Activated CD4-positive, alpha-beta T cell treated with anti-CD3 and anti-CD28 coated beads for 36 hours (primary cell): ENCODE measurements around the gene CYB561D2. TPM values are rescaled to one million over a fixed set of nuclear protein-coding genes. Genes with fewer than 3 reads are reported as not detected.

Source experiments
- ATAC-seq: fragments of 200-7000 bp; cut with Tn5 transposase; one replicate; pipeline ENCODE4 v1.10.0; 2021; ENCODE audit warnings: mild to moderate bottlenecking, moderate library complexity
- CTCF ChIA-PET: fragments of 350-600 bp; sonication (Branson Sonifier 250); formaldehyde crosslinking; loops from one replicate; lab custom pipeline; 2021; ENCODE audit warnings: antibody characterized with exemption; lab: Charles Lee
- POLR2A ChIA-PET: fragments of 350-600 bp; sonication (Branson Sonifier 250); formaldehyde crosslinking; loops from one replicate; lab custom pipeline; 2021; ENCODE audit warnings: antibody characterized with exemption, inconsistent platforms; lab: Charles Lee
- DNase-seq: peaks from one replicate; pipeline ENCODE4 v3.0.0-alpha.2; 2020
- H3K27ac Mint-ChIP-seq: one replicate; pipeline ENCODE4 v1.8.0; 2021; ENCODE audit warnings: mixed read lengths
- H3K27me3 Mint-ChIP-seq: one replicate; pipeline ENCODE4 v1.8.0; 2021; ENCODE audit warnings: mixed read lengths
- H3K36me3 Mint-ChIP-seq: one replicate; pipeline ENCODE4 v1.8.0; 2021; ENCODE audit warnings: low read depth, mixed read lengths
- H3K4me1 Mint-ChIP-seq: one replicate; pipeline ENCODE4 v1.8.0; 2021; ENCODE audit warnings: mixed read lengths
- H3K4me3 Mint-ChIP-seq: one replicate; pipeline ENCODE4 v1.8.0; 2021; ENCODE audit warnings: mild to moderate bottlenecking, moderate library complexity, mixed read lengths
- H3K9me3 Mint-ChIP-seq: one replicate; pipeline ENCODE4 v1.8.0; 2021; ENCODE audit warnings: low read depth, mixed read lengths
- intact Hi-C, 2 experiments: fragments of 100-400 bp; cut with DNase I in 1 of 2; cut with micrococcal nuclease in 1 of 2; formaldehyde crosslinking; loops; one replicate each; pipeline versions ENCODE4 v1.14.2 to v1.15.1; 2022 to 2024; cut with DNase I, micrococcal nuclease
- total RNA-seq, 2 experiments: library from RNA; stranded (reverse); gene quantifications; one replicate each; pipeline ENCODE4 v1.2.3, GENCODE V29; 2021

The CYB561D2 gene
- total RNA-seq, 2 experiments from 2014 or later, result 10.3 to 14.3 TPM

DNA sequence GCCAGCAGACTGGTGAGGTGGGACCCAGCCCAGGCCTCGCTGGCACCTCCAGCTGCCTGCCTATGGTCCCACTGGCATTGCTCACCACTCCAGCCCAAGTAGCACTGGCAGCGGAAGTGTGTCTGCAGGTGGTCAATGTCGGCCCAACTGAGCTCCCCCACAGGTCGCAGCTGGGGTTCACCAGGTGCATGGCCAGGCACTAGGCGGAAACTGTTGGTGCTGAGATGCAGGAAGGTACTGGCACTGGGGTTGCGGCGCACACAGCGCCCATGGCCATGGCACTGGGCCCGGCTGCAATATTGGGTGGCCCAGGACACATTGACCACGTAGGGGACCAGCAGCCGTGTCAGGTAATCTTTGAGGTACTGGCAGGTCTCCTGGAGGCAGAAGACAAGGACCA, 32.5 kb upstream of the CYB561D2 start:
- CTCF ChIA-PET, result interaction anchor here (0.5 to 2.9 kb wide), 4 partner anchors 10 to 1623 kb away, joined by 3 to 11 read pairs (median 4); partner anchors contain the start of genes HYAL3, NAA80 and TUSC2
- Mint-ChIP-seq H3K36me3 (no peaks in the 10 kb centered on the region), H3K9me3 (no peaks in the 10 kb centered on the region)

DNA sequence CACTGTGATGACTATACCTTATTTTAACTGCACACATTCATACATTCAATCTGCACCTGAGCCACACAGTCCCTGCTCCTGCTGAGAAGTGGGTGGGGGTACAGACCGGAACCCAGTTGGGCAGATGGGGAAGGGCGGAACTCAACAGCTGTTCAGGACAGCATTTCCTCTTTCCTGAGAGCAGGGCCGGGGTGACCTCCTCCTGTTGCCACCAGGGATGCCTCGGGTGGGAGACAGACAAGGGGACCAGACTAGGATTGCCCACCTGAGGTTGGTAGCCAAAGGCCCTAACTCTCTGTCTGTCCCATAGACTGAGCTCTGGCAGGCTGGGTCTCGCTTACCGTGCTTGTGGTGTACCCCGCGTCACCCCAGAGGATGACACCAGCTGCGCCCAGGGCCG, 32.0 kb upstream of the CYB561D2 start:
- ATAC-seq, result no peak
- POLR2A ChIA-PET, result interaction anchor here (0.6 kb wide), 1 partner anchor 19 kb away, joined by 3 read pairs; no protein-coding TSS in a partner anchor
- intact Hi-C loops, result no loop called here
- Mint-ChIP-seq H3K4me1 (peaks cover 40% of the 10 kb centered on the region), H3K27ac (no peak overlapping the region), H3K27me3 (no peaks in the 10 kb centered on the region), H3K36me3 (no peaks in the 10 kb centered on the region), H3K9me3 (no peaks in the 10 kb centered on the region), H3K4me3 (no peak overlapping the region)
- CTCF ChIA-PET, result interaction anchor here (0.5 to 2.9 kb wide), 4 partner anchors 9 to 1622 kb away, joined by 3 to 11 read pairs (median 4); partner anchors contain the start of genes HYAL3, NAA80 and TUSC2
- no peak for DNase-seq

More for the DNA sequence above, 32.5 kb upstream of the CYB561D2 start:
- ATAC-seq (no peak), DNase-seq (no peak)
- H3K27ac Mint-ChIP-seq, result no peak overlapping the region
- POLR2A ChIA-PET, result no interaction called here
- peaks cover 40% of the 10 kb centered on the region for H3K4me1 Mint-ChIP-seq
- no peak overlapping the region for H3K4me3 Mint-ChIP-seq
- intact Hi-C loops, result no loop called here
- H3K27me3 Mint-ChIP-seq, result no peaks in the 10 kb centered on the region

DNA sequence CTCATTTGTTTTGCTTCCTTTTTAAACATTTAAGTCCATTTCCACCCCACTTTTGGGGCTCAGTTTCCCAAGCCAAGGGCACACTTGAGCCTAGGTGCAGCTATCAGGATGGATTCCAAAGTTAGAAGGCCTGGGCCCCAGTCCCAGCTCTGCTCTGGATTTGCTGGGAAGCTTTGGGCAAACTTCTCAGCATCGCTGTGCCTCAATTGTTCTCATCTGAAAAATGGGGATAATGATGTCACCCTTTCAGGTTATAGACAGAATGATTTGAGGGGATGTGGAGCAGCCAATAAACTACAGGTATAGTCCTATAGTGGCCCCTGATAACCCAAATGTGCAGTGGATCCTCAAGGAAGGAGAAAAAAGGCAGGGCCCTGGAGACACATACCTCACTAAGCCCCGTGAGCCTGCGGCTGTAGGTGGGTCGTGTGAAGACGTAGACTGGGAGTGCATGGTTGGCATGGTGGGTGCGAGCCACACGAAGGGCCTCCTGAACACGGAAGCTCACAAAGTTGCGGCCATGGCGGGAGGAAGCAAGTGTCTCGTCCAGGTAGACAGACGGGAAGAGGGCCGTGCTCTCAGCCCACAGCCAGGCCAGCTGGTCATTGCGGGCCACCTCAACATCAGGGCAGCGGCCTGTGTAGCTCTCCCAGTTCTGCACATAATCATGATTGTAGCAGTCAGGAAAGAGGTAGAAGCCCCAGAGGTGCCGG, 31.3 kb upstream of the CYB561D2 start:
- Mint-ChIP-seq H3K4me1 (peaks cover 40% of the 10 kb centered on the region), H3K27ac (no peak overlapping the region), H3K4me3 (no peak overlapping the region), H3K27me3 (no peaks in the 10 kb centered on the region), H3K36me3 (no peaks in the 10 kb centered on the region), H3K9me3 (no peaks in the 10 kb centered on the region)
- intact Hi-C loops, result no loop called here
- POLR2A ChIA-PET, result interaction anchor here (0.6 kb wide), 1 partner anchor 19 kb away, joined by 3 read pairs; no protein-coding TSS in a partner anchor
- CTCF ChIA-PET, result interaction anchor here (0.7 to 2.9 kb wide), 4 partner anchors 8 to 1365 kb away, joined by 3 to 11 read pairs (median 4); partner anchors contain the start of genes HYAL3, NAA80 and TUSC2
- DNase-seq, result no peak
- ATAC-seq, result no peak

DNA sequence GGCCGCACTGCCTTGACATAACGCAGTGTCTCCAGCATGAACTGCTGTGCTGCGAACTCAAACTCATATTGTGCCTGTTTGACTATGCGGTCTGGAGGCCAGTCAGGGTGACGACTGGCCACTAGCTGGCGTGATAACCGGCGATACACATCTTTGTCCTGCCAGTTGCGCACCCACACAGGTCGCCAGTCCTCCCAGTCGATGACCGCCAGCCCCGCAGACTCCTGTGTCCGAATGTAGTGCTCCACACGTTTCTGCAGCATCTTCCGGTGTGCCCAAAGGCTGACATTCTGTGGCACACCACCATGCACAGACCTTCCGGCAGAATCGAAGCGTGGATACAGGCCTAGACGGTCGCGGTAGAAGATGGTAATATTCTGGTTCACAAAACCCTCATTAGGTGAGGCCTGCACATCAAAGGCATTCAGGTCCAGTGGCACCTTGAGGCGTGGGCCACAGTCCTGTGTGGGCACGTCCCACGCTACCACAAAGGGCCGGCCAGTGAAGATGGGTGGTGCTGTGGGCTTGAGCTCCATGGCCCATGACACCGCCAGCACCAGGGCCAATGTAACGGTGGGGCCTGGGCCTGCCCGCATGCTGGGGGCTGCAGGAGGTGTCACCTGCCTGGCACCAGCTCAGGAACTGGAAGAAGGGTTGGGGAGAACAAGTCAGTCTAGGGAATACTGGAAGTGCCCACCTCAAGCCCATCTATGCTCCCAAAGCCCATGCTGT, 30.6 kb upstream of the CYB561D2 start:
- POLR2A ChIA-PET, result interaction anchor here (0.6 to 1.8 kb wide), 3 partner anchors 17 to 1328 kb away, joined by 3 to 4 read pairs (median 3); no protein-coding TSS in a partner anchor
- CTCF ChIA-PET, result interaction anchor here (0.6 to 2.9 kb wide), 5 partner anchors 14 to 1245 kb away, joined by 3 to 11 read pairs (median 3); partner anchors contain the start of genes HYAL3 and NAA80
- H3K27ac Mint-ChIP-seq, result no peak overlapping the region
- intact Hi-C loops, result loop anchor here (2.0 to 10.0 kb wide), 3 partner anchors 17 to 125 kb away; partner anchors contain the start of gene LSMEM2 (in 1 of the 2)
- H3K9me3 Mint-ChIP-seq, result no peaks in the 10 kb centered on the region
- ATAC-seq, result no peak
- no peaks in the 10 kb centered on the region for H3K27me3 Mint-ChIP-seq
- peaks cover 40% of the 10 kb centered on the region for H3K4me1 Mint-ChIP-seq
- no peaks in the 10 kb centered on the region for H3K36me3 Mint-ChIP-seq
- H3K4me3 Mint-ChIP-seq, result peak overlapping the region; percentile 84
- no peak for DNase-seq

DNA sequence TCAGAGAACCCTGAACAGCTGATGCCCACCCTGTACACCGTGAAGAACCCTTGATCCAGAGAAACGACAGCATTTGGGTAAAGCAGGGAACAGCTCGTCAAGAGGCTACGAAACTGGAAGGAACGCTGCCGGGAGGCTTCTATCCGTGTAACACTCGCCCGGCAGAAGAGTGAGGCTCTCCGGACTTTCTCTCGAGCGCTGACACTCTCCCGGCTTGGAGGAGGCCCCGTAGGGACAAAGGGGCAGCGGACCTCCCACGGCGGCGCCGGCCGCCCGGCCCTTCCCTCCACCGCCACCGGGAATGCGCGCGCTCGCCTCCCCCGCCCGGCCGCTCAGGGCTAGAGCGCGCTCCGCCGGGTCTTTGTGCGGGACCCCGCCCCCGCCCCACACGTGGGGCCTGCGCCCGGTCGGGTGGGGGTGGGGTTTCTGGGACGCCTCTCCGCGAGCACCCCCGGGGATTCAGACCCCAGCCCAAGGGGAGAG, 29.8 kb upstream of the CYB561D2 start:
- DNase-seq, result peak; percentile 75
- Mint-ChIP-seq H3K36me3 (no peaks in the 10 kb centered on the region), H3K4me1 (peaks cover 37% of the 10 kb centered on the region), H3K9me3 (no peaks in the 10 kb centered on the region), H3K27ac (peak overlapping the region; percentile 80), H3K27me3 (no peaks in the 10 kb centered on the region), H3K4me3 (peak overlapping the region; percentile 84)
- intact Hi-C loops, result loop anchor here (1.0 to 10.0 kb wide), 10 partner anchors 16 to 126 kb away; partner anchors contain the start of genes HYAL3 (in 2 of the 2), NAA80 (in 2 of the 2), IFRD2 (in 1 of the 2) and LSMEM2 (in 1 of the 2)
- peak; percentile 47 for ATAC-seq
- CTCF ChIA-PET, result interaction anchor here (0.5 to 2.9 kb wide), 6 partner anchors 11 to 272 kb away, joined by 3 to 11 read pairs (median 3); partner anchors contain the start of genes HYAL3 and NAA80
- POLR2A ChIA-PET, result interaction anchor here (0.7 to 1.8 kb wide), 2 partner anchors 16 to 21 kb away, joined by 3 to 4 read pairs; no protein-coding TSS in a partner anchor

DNA sequence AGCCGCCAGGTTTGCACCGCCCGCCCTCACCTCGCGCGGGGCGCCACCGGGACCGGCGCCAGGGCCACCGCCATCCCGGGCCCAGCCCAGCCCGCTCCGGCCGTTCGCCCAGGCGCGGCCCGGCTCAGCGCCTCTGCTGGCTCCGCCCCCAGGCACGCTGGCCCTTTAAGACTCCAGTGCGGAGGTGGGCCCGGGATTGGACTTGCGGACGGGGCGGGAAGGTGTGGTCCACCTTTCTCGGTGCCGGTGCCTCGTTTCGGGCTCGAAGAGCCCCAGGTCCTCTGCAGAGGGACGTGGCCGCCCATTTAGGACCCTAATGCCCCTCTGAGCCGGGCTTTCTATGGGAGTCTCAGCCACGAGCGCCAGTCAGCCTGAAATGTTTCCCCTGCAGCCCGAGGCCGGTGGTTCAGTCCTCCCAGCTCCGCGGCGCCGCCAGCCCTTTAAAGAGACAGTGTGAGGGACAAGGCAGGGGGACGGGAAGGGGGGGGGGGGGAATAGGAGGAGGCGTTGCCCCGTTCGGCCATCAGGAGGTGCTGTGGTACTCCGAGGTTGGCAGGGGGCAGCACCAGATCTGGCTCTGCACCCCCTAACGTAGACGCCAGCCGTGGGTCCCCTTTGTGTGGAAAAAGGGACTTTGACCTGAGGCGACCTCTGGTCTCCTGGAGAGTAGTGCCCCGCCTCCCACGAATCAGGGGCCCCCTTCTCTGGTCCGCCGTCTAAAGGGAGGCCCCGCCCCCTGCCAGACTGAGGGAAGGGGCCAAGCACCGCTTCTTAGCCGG, 29.1 kb upstream of the CYB561D2 start:
- intact Hi-C loops, result loop anchor here (1.0 to 10.0 kb wide), 10 partner anchors 15 to 127 kb away; partner anchors contain the start of genes HYAL3 (in 2 of the 2), NAA80 (in 2 of the 2), IFRD2 (in 1 of the 2) and LSMEM2 (in 1 of the 2)
- H3K4me3 Mint-ChIP-seq, result peak overlapping the region; percentile 84
- H3K27ac Mint-ChIP-seq, result peak overlapping the region; percentile 85
- H3K27me3 Mint-ChIP-seq, result no peaks in the 10 kb centered on the region
- H3K9me3 Mint-ChIP-seq, result no peaks in the 10 kb centered on the region
- DNase-seq (peak; percentile 90), ATAC-seq (peak; percentile 79)
- peaks cover 38% of the 10 kb centered on the region for H3K4me1 Mint-ChIP-seq
- ChIA-PET CTCF (interaction anchor here (0.5 to 2.0 kb wide), 3 partner anchors 10 to 271 kb away, joined by 3 to 6 read pairs (median 3); no protein-coding TSS in a partner anchor), POLR2A (interaction anchor here (0.7 to 1.8 kb wide), 2 partner anchors 16 to 22 kb away, joined by 3 to 4 read pairs; no protein-coding TSS in a partner anchor)
- no peaks in the 10 kb centered on the region for H3K36me3 Mint-ChIP-seq

DNA sequence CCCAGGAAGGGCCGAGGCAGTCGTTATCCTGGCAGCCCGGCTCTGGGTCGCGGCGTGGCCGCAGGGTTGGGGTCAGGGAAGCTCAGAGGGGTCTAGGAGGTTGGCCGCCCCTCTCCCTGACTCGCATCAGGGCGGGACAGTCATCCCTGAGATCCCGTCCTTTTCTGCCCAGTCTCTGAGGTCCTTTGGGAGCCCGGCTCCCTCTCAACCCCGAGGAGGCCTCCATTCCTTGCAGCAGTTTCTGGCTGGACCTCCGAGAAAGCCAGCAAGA, 28.6 kb upstream of the CYB561D2 start:
- Mint-ChIP-seq H3K4me3 (peak overlapping the region; percentile 70), H3K9me3 (no peaks in the 10 kb centered on the region), H3K27ac (no peak overlapping the region), H3K36me3 (no peaks in the 10 kb centered on the region), H3K27me3 (no peaks in the 10 kb centered on the region), H3K4me1 (peaks cover 37% of the 10 kb centered on the region)
- ATAC-seq (no peak), DNase-seq (no peak)
- ChIA-PET CTCF (interaction anchor here (2.0 to 3.4 kb wide), 2 partner anchors 10 to 15 kb away, joined by 6 to 27 read pairs; no protein-coding TSS in a partner anchor), POLR2A (interaction anchor here (1.0 to 1.8 kb wide), 2 partner anchors 15 to 23 kb away, joined by 3 to 4 read pairs; partner anchors contain the start of genes HYAL3 and NAA80)
- intact Hi-C loops, result loop anchor here in 1 of 2 experiments (10.0 kb wide), 1 partner anchor 47 kb away; the partner anchor contains the start of gene LSMEM2

DNA sequence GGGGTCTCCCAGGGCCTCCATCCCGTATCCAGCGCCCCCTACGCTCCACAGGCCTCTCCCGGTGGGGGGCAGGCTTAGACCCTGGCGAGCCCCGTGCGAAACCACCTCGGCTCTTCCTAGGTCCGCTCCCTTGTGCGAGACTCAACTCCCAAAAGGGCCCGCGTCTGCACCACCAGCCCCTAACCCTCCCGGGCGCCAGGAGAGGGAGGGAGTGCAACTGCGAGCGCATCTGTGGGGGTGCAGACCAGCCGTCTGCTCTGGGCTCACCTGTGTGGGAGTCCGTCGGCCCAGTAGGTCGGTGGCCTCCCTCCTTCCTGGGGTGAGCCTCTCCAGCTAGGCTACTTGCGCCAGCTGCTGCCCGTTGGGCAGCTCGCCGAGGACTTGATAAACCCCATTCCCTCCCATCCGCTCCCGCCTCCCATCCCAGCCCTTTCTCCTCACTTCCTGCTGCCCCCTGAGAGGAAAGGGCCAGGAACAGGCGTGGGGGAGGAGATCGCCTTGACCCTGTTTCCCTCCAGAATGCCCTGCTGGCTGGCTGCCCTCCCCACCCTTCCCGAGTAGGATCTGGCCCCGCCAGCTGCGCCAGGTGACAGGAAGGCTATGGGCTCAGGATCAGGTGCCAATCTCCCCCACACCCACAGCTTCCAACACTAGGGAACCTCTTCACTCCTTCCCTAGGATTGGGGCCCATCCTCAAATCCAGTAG, 28.1 kb upstream of the CYB561D2 start, which contains the start of gene HYAL2:
Gene HYAL2, minus strand, starts transcription at position 360 of the 706 bp plus-strand sequence. CDS start 2,256 bp downstream, outside the sequence.
- Mint-ChIP-seq H3K9me3 (no peaks in the 10 kb centered on the region), H3K27ac (peak within 1 kb of the TSS; percentile 85), H3K4me1 (peaks cover 36% of the 10 kb centered on the region), H3K27me3 (no peaks in the 10 kb centered on the region), H3K36me3 (no peaks in the 10 kb centered on the region), H3K4me3 (peak within 1 kb of the TSS; percentile 70)
- intact Hi-C loops, result loop anchor here in 1 of 2 experiments (10.0 kb wide), 1 partner anchor 48 kb away; the partner anchor contains the start of gene LSMEM2
- DNase-seq (no peak), ATAC-seq (no peak)
- ChIA-PET CTCF (interaction anchor here (0.7 to 3.4 kb wide), 4 partner anchors 9 to 59 kb away, joined by 3 to 27 read pairs (median 6); partner anchors contain the start of gene IFRD2), POLR2A (interaction anchor here (1.0 kb wide), 1 partner anchor 23 kb away, joined by 3 read pairs; the partner anchor contains the start of genes HYAL3 and NAA80)

DNA sequence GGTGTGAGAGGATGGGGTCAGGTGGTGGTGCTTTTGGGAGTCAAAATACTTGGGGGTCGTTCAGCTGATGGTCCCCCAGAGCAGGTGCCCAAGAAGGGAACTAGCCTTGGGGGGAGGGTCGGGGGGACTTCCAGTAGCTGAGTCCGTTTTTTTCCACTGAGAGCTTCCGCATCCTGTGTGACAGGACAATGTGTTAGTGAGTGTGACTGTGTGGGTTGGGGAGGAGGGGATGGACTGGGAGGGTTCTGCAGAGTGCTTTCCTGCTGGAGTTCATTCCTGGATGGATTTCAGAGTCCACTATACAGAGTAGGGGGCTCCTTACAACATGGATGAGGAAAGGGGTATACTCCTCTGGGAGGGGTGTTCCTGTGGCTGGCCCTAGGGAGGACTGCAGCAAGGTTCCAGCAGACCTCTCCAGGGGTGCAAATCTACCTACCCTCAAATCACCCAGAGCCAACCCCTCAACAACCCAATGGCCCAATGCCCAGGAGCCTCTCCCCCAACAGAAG, 27.5 kb upstream of the CYB561D2 start:
- H3K4me3 Mint-ChIP-seq, result peak overlapping the region; percentile 12

More for the DNA sequence above, 27.5 kb upstream of the CYB561D2 start:
- POLR2A ChIA-PET, result interaction anchor here (1.0 kb wide), 1 partner anchor 24 kb away, joined by 3 read pairs; the partner anchor contains the start of genes HYAL3 and NAA80
- no peak for DNase-seq
- Mint-ChIP-seq H3K36me3 (no peaks in the 10 kb centered on the region), H3K9me3 (no peaks in the 10 kb centered on the region), H3K27me3 (no peaks in the 10 kb centered on the region), H3K4me1 (peaks cover 37% of the 10 kb centered on the region), H3K27ac (peak overlapping the region; percentile 42)
- intact Hi-C loops, result loop anchor here in 1 of 2 experiments (10.0 kb wide), 1 partner anchor 48 kb away; the partner anchor contains the start of gene LSMEM2
- CTCF ChIA-PET, result interaction anchor here (0.6 to 3.4 kb wide), 6 partner anchors 9 to 1832 kb away, joined by 3 to 27 read pairs (median 4); partner anchors contain the start of genes IFRD2 and RASSF1
- ATAC-seq, result no peak
